ENCODE measurements around the gene TSC22D4.

- TF ChIP-seq CTCF (IDR thresholded peaks at IDR 0.05) (no peak), POLR2A (IDR thresholded peaks at IDR 0.05) (no peak)
Observed at GRCh38 chr7:100482728-100483089, 3.7 kb upstream of the TSC22D4 start.

Data from uterus (tissue), 2 donors.